ENCODE results near the gene ZNF606. TPM values are rescaled to one million over a fixed set of nuclear protein-coding genes. Genes with fewer than 3 reads are reported as not detected.
A peak's percentile ranks its signal among the peaks of the same experiment; 100 is the strongest.

Gene ZNF606
- total and polyA plus RNA-seq, 4 experiments from 2014 or later: 2.7 to 37.3 (median 16.4) TPM

- Histone ChIP-seq H3K27me3 (ENCODE audit: insufficient read depth, low read length) (no peaks in the 10 kb centered on the region), H3K27ac (ENCODE audit: low read depth, low read length) (no peak overlapping the region), H3K4me1 (ENCODE audit: insufficient read depth, low read length) (no peaks in the 10 kb centered on the region), H3K36me3 (ENCODE audit: insufficient read depth, low read length) (no peaks in the 10 kb centered on the region), H3K9me3 (ENCODE audit: control insufficient read depth in 1 of 2, low read length in 2 of 2) (no peaks in the 10 kb centered on the region), H3K4me3 (ENCODE audit: low read length in 2 of 2) (no peak overlapping the region)
- Mint-ChIP-seq H3K4me1 (no peaks in the 10 kb centered on the region), H3K4me3 (no peak overlapping the region), H3K27me3 (peaks cover 0 to 2% of the 10 kb centered on the region in 2 donors), H3K27ac (peak overlapping the region in 1 of 7 donors; percentile 12), H3K9me3 (peaks cover 0 to 81% (median 49%) of the 10 kb centered on the region in 8 donors), H3K36me3 (peaks cover 5 to 7% of the 10 kb centered on the region in 2 donors)
- DNase-seq: no peak
- intact Hi-C loops (cut with micrococcal nuclease): no loop called here
- POLR2A ChIA-PET (ENCODE audit: partially characterized antibody): no interaction called here
- CTCF ChIA-PET (ENCODE audit: partially characterized antibody): no interaction called here
Observed at GRCh38 chr19:58042495-58043340, 40.1 kb upstream of the ZNF606 start.

- peaks cover 0 to 86% (median 47%) of the 10 kb centered on the region in 8 donors for H3K9me3 Mint-ChIP-seq
Observed at GRCh38 chr19:58040751-58041525, 38.3 kb upstream of the ZNF606 start.

GRCh38 chr19:58038688-58039204 lies 36.1 kb upstream of the ZNF606 start:
- Mint-ChIP-seq H3K4me3 (no peak overlapping the region), H3K27me3 (peaks cover 11 to 14% of the 10 kb centered on the region in 2 donors), H3K36me3 (peaks cover 20 to 26% of the 10 kb centered on the region in 2 donors), H3K4me1 (no peaks in the 10 kb centered on the region), H3K9me3 (peaks cover 5 to 81% (median 51%) of the 10 kb centered on the region in 8 donors), H3K27ac (no peak overlapping the region)
- Histone ChIP-seq H3K27ac (ENCODE audit: low read depth, low read length) (no peak overlapping the region), H3K27me3 (ENCODE audit: insufficient read depth, low read length) (no peaks in the 10 kb centered on the region), H3K36me3 (ENCODE audit: insufficient read depth, low read length) (no peaks in the 10 kb centered on the region), H3K4me3 (ENCODE audit: low read length in 2 of 2) (no peak overlapping the region), H3K4me1 (ENCODE audit: insufficient read depth, low read length) (no peaks in the 10 kb centered on the region), H3K9me3 (ENCODE audit: control insufficient read depth in 1 of 2, low read length in 2 of 2) (no peaks in the 10 kb centered on the region)
- CTCF ChIA-PET (ENCODE audit: partially characterized antibody): no interaction called here
- no peak for DNase-seq
- intact Hi-C loops (cut with micrococcal nuclease): no loop called here
- POLR2A ChIA-PET (ENCODE audit: partially characterized antibody): no interaction called here

More at GRCh38 chr19:58040751-58041525, 38.3 kb upstream of the ZNF606 start:
- Mint-ChIP-seq H3K27ac (no peak overlapping the region), H3K4me1 (no peaks in the 10 kb centered on the region), H3K27me3 (peaks cover 3 to 6% of the 10 kb centered on the region in 2 donors), H3K36me3 (peaks cover 10 to 14% of the 10 kb centered on the region in 2 donors), H3K4me3 (no peak overlapping the region)
- Histone ChIP-seq H3K27ac (ENCODE audit: low read depth, low read length) (no peak overlapping the region), H3K36me3 (ENCODE audit: insufficient read depth, low read length) (no peaks in the 10 kb centered on the region), H3K27me3 (ENCODE audit: insufficient read depth, low read length) (no peaks in the 10 kb centered on the region), H3K9me3 (ENCODE audit: control insufficient read depth in 1 of 2, low read length in 2 of 2) (no peaks in the 10 kb centered on the region), H3K4me3 (ENCODE audit: low read length in 2 of 2) (no peak overlapping the region), H3K4me1 (ENCODE audit: insufficient read depth, low read length) (no peaks in the 10 kb centered on the region)
- ChIA-PET POLR2A (ENCODE audit: partially characterized antibody) (no interaction called here), CTCF (ENCODE audit: partially characterized antibody) (no interaction called here)
- intact Hi-C loops (cut with micrococcal nuclease): no loop called here
- DNase-seq: no peak

- H3K27me3 ChIP-seq (ENCODE audit: insufficient read depth, low read length): no peaks in the 10 kb centered on the region
- Mint-ChIP-seq H3K4me1 (no peaks in the 10 kb centered on the region), H3K27ac (no peak overlapping the region), H3K9me3 (peaks cover 5 to 82% (median 49%) of the 10 kb centered on the region in 8 donors), H3K4me3 (no peak overlapping the region), H3K27me3 (peaks cover 11 to 14% of the 10 kb centered on the region in 2 donors), H3K36me3 (peaks cover 18 to 26% of the 10 kb centered on the region in 2 donors)
- no peak overlapping the region for H3K27ac ChIP-seq (ENCODE audit: low read depth, low read length)
- intact Hi-C loops (cut with micrococcal nuclease): no loop called here
- H3K9me3 ChIP-seq (ENCODE audit: control insufficient read depth in 1 of 2, low read length in 2 of 2): no peaks in the 10 kb centered on the region
- POLR2A ChIA-PET (ENCODE audit: partially characterized antibody): no interaction called here
- no peaks in the 10 kb centered on the region for H3K4me1 ChIP-seq (ENCODE audit: insufficient read depth, low read length)
- DNase-seq: no peak
- CTCF ChIA-PET (ENCODE audit: partially characterized antibody): no interaction called here
- no peaks in the 10 kb centered on the region for H3K36me3 ChIP-seq (ENCODE audit: insufficient read depth, low read length)
- no peak overlapping the region for H3K4me3 ChIP-seq (ENCODE audit: low read length in 2 of 2)
Observed at GRCh38 chr19:58037927-58038687, 35.5 kb upstream of the ZNF606 start.

- Mint-ChIP-seq H3K36me3 (peaks cover 21% of the 10 kb centered on the region in 2 donors), H3K4me3 (no peak overlapping the region), H3K9me3 (peaks cover 5 to 81% (median 48%) of the 10 kb centered on the region in 8 donors), H3K27ac (no peak overlapping the region), H3K4me1 (no peaks in the 10 kb centered on the region), H3K27me3 (peaks cover 11 to 14% of the 10 kb centered on the region in 2 donors)
- DNase-seq: no peak
- Histone ChIP-seq H3K4me3 (ENCODE audit: low read length in 2 of 2) (no peak overlapping the region), H3K27me3 (ENCODE audit: insufficient read depth, low read length) (no peaks in the 10 kb centered on the region), H3K36me3 (ENCODE audit: insufficient read depth, low read length) (no peaks in the 10 kb centered on the region), H3K4me1 (ENCODE audit: insufficient read depth, low read length) (no peaks in the 10 kb centered on the region), H3K9me3 (ENCODE audit: control insufficient read depth in 1 of 2, low read length in 2 of 2) (no peaks in the 10 kb centered on the region), H3K27ac (ENCODE audit: low read depth, low read length) (no peak overlapping the region)
- CTCF ChIA-PET (ENCODE audit: partially characterized antibody): no interaction called here
- intact Hi-C loops (cut with micrococcal nuclease): no loop called here
- POLR2A ChIA-PET (ENCODE audit: partially characterized antibody): no interaction called here
Observed at GRCh38 chr19:58035863-58036262, 33.2 kb upstream of the ZNF606 start.

- H3K4me1 ChIP-seq (ENCODE audit: insufficient read depth, low read length): no peaks in the 10 kb centered on the region
- no peak overlapping the region for H3K27ac ChIP-seq (ENCODE audit: low read depth, low read length)
- Mint-ChIP-seq H3K27ac (no peak overlapping the region), H3K9me3 (peaks cover 5 to 84% (median 47%) of the 10 kb centered on the region in 8 donors), H3K27me3 (peaks cover 11 to 14% of the 10 kb centered on the region in 2 donors), H3K36me3 (peaks cover 20 to 21% of the 10 kb centered on the region in 2 donors), H3K4me3 (no peak overlapping the region), H3K4me1 (no peaks in the 10 kb centered on the region)
- no peaks in the 10 kb centered on the region for H3K27me3 ChIP-seq (ENCODE audit: insufficient read depth, low read length)
- no peaks in the 10 kb centered on the region for H3K36me3 ChIP-seq (ENCODE audit: insufficient read depth, low read length)
- DNase-seq: no peak
- POLR2A ChIA-PET (ENCODE audit: partially characterized antibody): no interaction called here
- CTCF ChIA-PET (ENCODE audit: partially characterized antibody): no interaction called here
- H3K9me3 ChIP-seq (ENCODE audit: control insufficient read depth in 1 of 2, low read length in 2 of 2): no peaks in the 10 kb centered on the region
- no peak overlapping the region for H3K4me3 ChIP-seq (ENCODE audit: low read length in 2 of 2)
- intact Hi-C loops (cut with micrococcal nuclease): no loop called here
Observed at GRCh38 chr19:58034477-58034793, 31.8 kb upstream of the ZNF606 start.
